Prostate gland (tissue), 2 donors: ENCODE measurements around the gene SBK2. TPM values are rescaled to one million over a fixed set of nuclear protein-coding genes. Genes with fewer than 3 reads are reported as not detected.

ENCODE experiments used
- DNase-seq: peaks from one replicate; pipeline ENCODE4 v3.0.0-alpha.2; 2019; ENCODE audit warnings: low spot score
- H3K27ac ChIP-seq, 2 donors: fragments of 200-600 bp; sonication (generic); 2 replicates each; pipeline ENCODE4 v1.5.1; 2017 to 2019
- H3K27me3 ChIP-seq: fragments of 200-600 bp; sonication (generic); replicated peaks from 2 replicates; pipeline ENCODE4 v1.5.1; 2019; ENCODE audit not compliant: insufficient read depth
- H3K36me3 ChIP-seq, 2 donors: fragments of 200-600 bp; sonication (generic); 1 replicate in 1 of 2; 2 replicates in 1 of 2; pipeline versions ENCODE4 v1.5.1 to v1.8.1; 2017 to 2019
- H3K4me1 ChIP-seq: fragments of 200-600 bp; sonication (generic); replicated peaks from 2 replicates; pipeline ENCODE4 v1.5.1; 2019
- H3K4me3 ChIP-seq, 2 donors: fragments of 200-600 bp; sonication (generic); 2 replicates each; pipeline ENCODE4 v1.5.1; 2017 to 2019
- H3K9me3 ChIP-seq: fragments of 200-600 bp; sonication (generic); 2 replicates; pipeline ENCODE4 v1.5.1; 2017
- CTCF ChIP-seq, 4 experiments: fragments of 200-600 bp in 2 of 4; fragments of 450-650 bp in 2 of 4; sonication (generic) in 2 of 4; IDR thresholded peaks; 1 replicate in 3 of 4; 2 replicates in 1 of 4; pipeline ENCODE4 v1.5.1; 2016 to 2019; ENCODE audit warnings: antibody characterized with exemption in 4 of 4, mild to moderate bottlenecking in 2 of 4, moderate library complexity in 2 of 4
- POLR2A ChIP-seq: fragments of 450-650 bp; IDR thresholded peaks from one replicate; pipeline ENCODE4 v1.6.1; 2016; ENCODE audit warnings: antibody characterized with exemption, mild to moderate bottlenecking
- POLR2AphosphoS5 ChIP-seq: sonication (generic); formaldehyde crosslinking; IDR thresholded peaks from one replicate; pipeline ENCODE4 v1.6.1; 2017; ENCODE audit warnings: antibody characterized with exemption
- WGBS: methylation state at CpG from one replicate; pipeline ENCODE4 v1.1.5; 2018; 5-methylcytosine and 5-hydroxymethylcytosine counted together
- intact Hi-C: fragments of 100-400 bp; cut with DNase I; formaldehyde crosslinking; loops from one replicate; pipeline ENCODE4 v1.14.2; 2022
- total RNA-seq, 2 donors: library from RNA; depleted of rRNA; stranded (reverse); fragments of >200 nt; gene quantifications; one replicate each; pipeline ENCODE4 v1.1.0, GENCODE V29; 2016

The SBK2 gene
- total RNA-seq, 2 donors from 2014 or later, result not detected

GRCh38 chr19:55526216-55527196, 10.4 kb downstream of the SBK2 start:
- no peak overlapping the region for H3K4me3 ChIP-seq
- H3K27me3 ChIP-seq, result no peaks in the 10 kb centered on the region
- intact Hi-C loops, result no loop called here
- TF ChIP-seq POLR2A (no peak), POLR2AphosphoS5 (peak; percentile 22)
- H3K27ac ChIP-seq, result no peak overlapping the region
- H3K9me3 ChIP-seq, result no peaks in the 10 kb centered on the region
- DNase-seq, result peak; percentile 32
- peaks cover 5% of the 10 kb centered on the region for H3K4me1 ChIP-seq
- WGBS, result 21% methylated on average over 35 of the region's 35 CpGs
- H3K36me3 ChIP-seq, result no peaks in the 10 kb centered on the region

GRCh38 chr19:55525289-55526101, 11.4 kb downstream of the SBK2 start:
- Histone ChIP-seq H3K27me3 (no peaks in the 10 kb centered on the region), H3K4me1 (peaks cover 5% of the 10 kb centered on the region), H3K36me3 (no peaks in the 10 kb centered on the region), H3K9me3 (no peaks in the 10 kb centered on the region), H3K27ac (no peak overlapping the region), H3K4me3 (no peak overlapping the region)
- 28% methylated on average over 28 of the region's 29 CpGs for WGBS
- no peak for DNase-seq
- intact Hi-C loops, result no loop called here
- TF ChIP-seq POLR2AphosphoS5 (no peak), POLR2A (no peak), CTCF (IDR thresholded peaks at IDR 0.05) (no peak)

GRCh38 chr19:55520691-55521292, 16.1 kb downstream of the SBK2 start:
- Histone ChIP-seq H3K27me3 (no peaks in the 10 kb centered on the region), H3K4me3 (no peak overlapping the region), H3K4me1 (no peaks in the 10 kb centered on the region), H3K9me3 (no peaks in the 10 kb centered on the region), H3K36me3 (no peaks in the 10 kb centered on the region), H3K27ac (no peak overlapping the region)
- intact Hi-C loops, result no loop called here
- no peak for DNase-seq
- WGBS, result 79% methylated on average over 14 of the region's 14 CpGs
- TF ChIP-seq POLR2AphosphoS5, result no peak
- TF ChIP-seq CTCF (IDR thresholded peaks at IDR 0.05), result no peak
- TF ChIP-seq POLR2A, result no peak

GRCh38 chr19:55519451-55520311, 17.3 kb downstream of the SBK2 start:
- intact Hi-C loops, result loop anchor here (5.0 kb wide), 2 partner anchors 63 to 88 kb away; partner anchors contain the start of genes ZNF579 and ZNF865
- 87% methylated on average over 10 of the region's 10 CpGs for WGBS
- Histone ChIP-seq H3K27ac (no peak overlapping the region), H3K9me3 (no peaks in the 10 kb centered on the region), H3K36me3 (no peaks in the 10 kb centered on the region), H3K4me3 (no peak overlapping the region), H3K27me3 (no peaks in the 10 kb centered on the region), H3K4me1 (no peaks in the 10 kb centered on the region)
- DNase-seq, result no peak
- TF ChIP-seq CTCF (IDR thresholded peaks at IDR 0.05), result no peak
- no peak for TF ChIP-seq POLR2AphosphoS5
- TF ChIP-seq POLR2A, result no peak
